NCI-H510A (cell line): ENCODE measurements around the gene CES3.
"Not testable (repeated sequence)": the region's sequence is repeated elsewhere in the genome, so short reads cannot be mapped to it uniquely, and the experiment has no call there.

ENCODE experiments used
- DNase-seq: peaks from one replicate; lab custom pipeline; 2025; lab: John Stamatoyannopoulos, UW

The CES3 gene

GRCh38 chr16:66926961-66927436 is 34.1 kb upstream of the CES3 start:
- no peak for DNase-seq

- no peak for DNase-seq
Observed at GRCh38 chr16:66927918-66928649, 33.0 kb upstream of the CES3 start.

- DNase-seq = no peak
Observed at GRCh38 chr16:66928702-66929388, 32.2 kb upstream of the CES3 start.

GRCh38 chr16:66930189-66930588 is 30.9 kb upstream of the CES3 start:
- no peak for DNase-seq

- DNase-seq = no peak
Observed at GRCh38 chr16:66931665-66932064, 29.4 kb upstream of the CES3 start.

- DNase-seq = no peak
Observed at GRCh38 chr16:66932076-66932475, 29.0 kb upstream of the CES3 start.

GRCh38 chr16:66933776-66934137 is 27.3 kb upstream of the CES3 start:
- no peak for DNase-seq

- DNase-seq = peak; percentile 62
Observed at GRCh38 chr16:66934138-66934838, 26.8 kb upstream of the CES3 start, which contains the start of gene CIAO2B. Gene CIAO2B (minus strand): TSS chr16:66934402. CDS start chr16:66934364, 38 bp downstream.

- DNase-seq = not testable (repeated sequence)
Observed at GRCh38 chr16:66934839-66935313, 26.2 kb upstream of the CES3 start.

- no peak for DNase-seq
Observed at GRCh38 chr16:66935314-66936011, 25.6 kb upstream of the CES3 start, which contains the start of gene CES2. Gene CES2 (plus strand): TSS chr16:66935516. CDS start chr16:66935636, 120 bp downstream.

GRCh38 chr16:66936462-66936861 is 24.6 kb upstream of the CES3 start:
- DNase-seq = no peak

GRCh38 chr16:66936889-66937554 is 24.0 kb upstream of the CES3 start:
- no peak for DNase-seq

- DNase-seq = no peak
Observed at GRCh38 chr16:66937725-66938337, 23.2 kb upstream of the CES3 start.

GRCh38 chr16:66939366-66939765 is 21.7 kb upstream of the CES3 start:
- no peak for DNase-seq

- DNase-seq = no peak
Observed at GRCh38 chr16:66940236-66940635, 20.8 kb upstream of the CES3 start.

GRCh38 chr16:66942981-66943380 is 18.1 kb upstream of the CES3 start:
- DNase-seq = no peak

GRCh38 chr16:66943426-66944053 is 17.5 kb upstream of the CES3 start:
- DNase-seq = no peak

- no peak for DNase-seq
Observed at GRCh38 chr16:66944054-66944441, 17.0 kb upstream of the CES3 start.

GRCh38 chr16:66944971-66945370 is 16.1 kb upstream of the CES3 start:
- DNase-seq = not testable (repeated sequence)

- DNase-seq = no peak
Observed at GRCh38 chr16:66945939-66946338, 15.1 kb upstream of the CES3 start.
